NCI-H526 treated with DMSO at 0.1 percent for 48 hours (cell line): ENCODE data around the gene C10orf71.

ENCODE experiments used
- DNase-seq: peaks from one replicate; lab custom pipeline; 2025; lab: John Stamatoyannopoulos, UW

Gene C10orf71

GRCh38 chr10:49335364-49335972, 36.5 kb downstream of the C10orf71 start:
- DNase-seq, result no peak

- no peak for DNase-seq
Observed at GRCh38 chr10:49338604-49339003, 39.6 kb downstream of the C10orf71 start.

- no peak for DNase-seq
Observed at GRCh38 chr10:49344840-49345239, 45.9 kb downstream of the C10orf71 start.

GRCh38 chr10:49347342-49347741, 48.4 kb downstream of the C10orf71 start:
- no peak for DNase-seq

- no peak for DNase-seq
Observed at GRCh38 chr10:49347827-49348226, 48.9 kb downstream of the C10orf71 start.

DNA sequence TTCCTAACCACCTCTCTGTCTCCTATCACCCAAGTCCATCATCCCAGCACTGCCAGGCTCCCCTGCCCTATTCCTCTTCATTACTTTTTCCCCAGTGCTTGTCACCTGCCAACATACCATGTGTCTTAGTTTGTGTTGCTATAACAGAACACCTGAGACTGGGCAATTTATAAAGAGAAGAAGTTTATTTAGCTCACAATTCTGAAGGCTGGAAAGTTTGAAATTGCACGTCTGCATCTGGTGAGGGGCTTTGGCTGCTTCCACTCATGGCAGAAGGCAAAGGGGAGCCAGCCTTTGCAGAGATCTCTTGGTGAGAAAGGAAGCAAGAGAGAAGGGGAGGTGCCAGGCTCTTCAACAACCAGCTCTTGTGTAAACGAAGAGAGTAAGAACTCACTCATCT, 49.6 kb downstream of the C10orf71 start:
- DNase-seq, result no peak

GRCh38 chr10:49349390-49349789, 50.4 kb downstream of the C10orf71 start:
- DNase-seq, result no peak

- DNase-seq, result no peak
Observed at GRCh38 chr10:49350138-49350537, 51.2 kb downstream of the C10orf71 start.

DNA sequence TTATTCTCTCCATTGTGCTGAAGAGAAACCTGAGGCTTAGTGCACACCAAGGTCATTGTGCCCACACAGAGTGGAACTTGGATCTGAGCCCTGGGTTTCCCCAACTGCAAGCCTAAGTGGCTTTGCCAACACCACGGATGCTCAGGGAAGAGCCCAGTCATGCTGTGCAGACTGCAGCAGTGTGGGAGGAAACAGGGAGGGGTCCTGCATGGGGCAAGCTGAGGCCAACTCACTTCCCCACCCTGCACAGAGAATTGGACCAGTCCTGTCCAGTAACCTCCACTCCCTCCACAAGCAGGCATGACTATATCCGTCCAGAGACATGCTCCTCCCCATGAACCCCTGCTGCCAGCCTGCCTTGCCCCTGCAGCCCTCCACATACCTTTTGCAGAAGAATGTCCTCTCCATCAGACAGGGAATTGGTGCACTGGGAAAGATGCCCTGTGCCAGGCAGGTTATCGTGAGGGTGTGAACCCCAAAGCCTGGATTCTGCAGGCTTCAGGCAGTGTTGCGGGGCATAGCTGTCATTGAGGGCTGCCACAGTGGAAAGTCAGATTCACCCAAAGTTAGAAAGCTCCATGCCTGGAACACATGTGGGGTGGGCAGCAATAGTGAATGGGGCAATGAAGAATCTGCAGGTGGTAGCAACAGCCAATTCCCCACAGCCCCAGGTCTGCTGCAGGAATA, 52.0 kb downstream of the C10orf71 start:
- DNase-seq, result no peak

DNA sequence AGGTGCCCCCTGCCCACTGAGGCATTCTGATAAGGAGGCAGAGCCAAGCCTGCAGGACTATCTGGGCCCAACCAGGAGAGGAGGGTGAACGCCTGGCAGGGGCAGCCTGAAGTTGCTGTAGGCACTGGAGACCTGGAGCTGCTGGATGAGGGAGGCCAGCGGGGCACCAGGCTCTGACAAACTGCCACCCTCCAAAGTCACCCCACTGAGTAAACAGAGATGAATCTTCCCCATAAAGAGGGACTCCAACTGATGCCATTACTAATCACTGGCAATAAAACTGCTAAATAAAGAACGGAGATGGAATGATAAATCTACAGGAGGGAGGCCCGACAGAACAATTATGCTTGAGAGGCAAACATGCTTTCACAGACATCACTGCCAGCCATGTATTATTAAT, 52.7 kb downstream of the C10orf71 start:
- no peak for DNase-seq

GRCh38 chr10:49352323-49352722, 53.4 kb downstream of the C10orf71 start:
- no peak for DNase-seq

- DNase-seq, result no peak
Observed at GRCh38 chr10:49353026-49353894, 54.3 kb downstream of the C10orf71 start.

GRCh38 chr10:49353895-49354566, 55.1 kb downstream of the C10orf71 start:
- no peak for DNase-seq

GRCh38 chr10:49354593-49354992, 55.6 kb downstream of the C10orf71 start:
- no peak for DNase-seq

- DNase-seq, result no peak
Observed at GRCh38 chr10:49355221-49355620, 56.3 kb downstream of the C10orf71 start.

GRCh38 chr10:49356181-49356580, 57.2 kb downstream of the C10orf71 start:
- DNase-seq, result no peak

DNA sequence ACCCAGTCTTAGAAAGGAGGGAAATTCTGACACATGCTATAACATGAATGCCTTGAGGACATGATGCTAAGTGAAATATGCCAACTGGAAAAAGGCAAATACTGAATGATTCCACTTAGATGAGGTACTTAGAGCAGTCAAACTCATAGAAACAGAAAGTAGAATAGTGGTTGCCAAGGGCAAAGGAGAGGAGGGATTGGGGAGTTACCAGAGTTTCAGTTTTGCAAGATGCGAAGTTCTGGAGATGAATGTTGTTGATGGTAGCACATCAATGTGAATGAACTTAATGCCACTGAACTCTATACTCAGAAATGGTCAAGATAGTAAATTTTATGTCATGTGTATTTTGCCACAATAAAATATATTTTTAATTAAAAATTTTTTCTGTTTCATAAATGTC, 58.0 kb downstream of the C10orf71 start:
- DNase-seq, result no peak

DNA sequence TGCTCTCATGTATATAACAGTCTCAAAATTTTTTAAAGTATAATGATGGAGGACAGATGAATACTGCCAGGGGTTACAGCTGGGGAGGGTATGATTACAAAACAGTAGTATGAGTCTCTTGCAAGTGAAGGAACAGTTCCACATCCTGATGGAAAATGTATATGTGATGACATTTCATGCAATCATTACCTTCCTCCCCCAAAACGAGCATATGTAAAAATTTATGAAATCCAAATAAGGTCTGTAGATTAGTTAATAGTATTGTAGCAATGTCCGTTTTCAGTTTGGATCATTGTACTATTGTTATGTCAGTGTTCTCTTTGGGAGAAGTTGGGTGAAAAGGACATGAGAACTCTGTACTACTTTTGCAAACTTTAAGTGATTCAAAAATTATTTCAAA, 58.9 kb downstream of the C10orf71 start:
- DNase-seq, result no peak

DNA sequence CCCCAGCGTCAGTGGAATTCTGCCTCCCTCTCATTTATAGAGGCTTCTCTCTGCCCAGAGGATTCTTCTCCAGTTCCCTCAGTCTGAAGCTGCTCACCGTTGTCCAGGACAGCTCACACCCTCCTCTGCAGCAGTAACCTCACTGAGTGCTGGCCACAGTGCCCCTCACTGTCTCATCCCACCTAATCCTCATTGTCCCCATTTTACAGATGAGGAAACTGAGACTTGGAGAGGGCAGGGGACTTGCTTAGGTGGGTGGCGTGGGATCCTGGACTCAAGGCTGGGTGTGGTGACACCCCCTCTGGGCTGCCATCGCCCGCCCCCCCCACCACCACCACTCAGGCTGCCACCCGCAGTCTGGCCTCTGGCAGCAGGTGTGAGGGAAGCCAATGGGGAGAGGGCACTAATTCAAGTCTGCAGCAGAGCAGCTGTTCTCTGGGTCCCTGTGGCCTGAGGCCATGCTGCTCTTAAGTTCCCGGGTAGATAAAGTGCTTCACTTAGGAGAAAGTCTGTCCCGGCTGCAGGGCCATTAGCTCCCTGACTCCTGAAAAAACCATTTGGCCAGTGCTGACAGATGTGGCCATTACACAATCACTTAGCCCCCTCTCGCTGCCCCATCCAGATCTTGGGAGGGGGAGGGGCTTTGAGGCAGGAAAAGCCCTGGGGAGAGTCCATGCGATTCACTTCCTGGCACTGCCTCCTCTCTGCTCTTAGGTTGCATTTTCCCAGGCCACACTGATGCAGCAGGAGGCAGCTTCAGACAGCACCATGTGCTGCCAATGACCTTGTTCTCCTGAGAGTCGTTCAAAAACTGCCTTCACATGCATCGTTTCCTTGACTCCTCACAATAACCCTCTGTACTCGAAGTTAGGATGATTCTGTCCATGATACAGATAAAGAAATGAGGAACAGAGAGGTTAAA, 60.6 kb downstream of the C10orf71 start:
- DNase-seq, result no peak

- DNase-seq, result no peak
Observed at GRCh38 chr10:49360271-49361177, 61.6 kb downstream of the C10orf71 start.
